ENCODE data around the gene GTPBP4. TPM values are rescaled to one million over a fixed set of nuclear protein-coding genes. Genes with fewer than 3 reads are reported as not detected.

Gene GTPBP4
- total and polyA plus RNA-seq, 4 donors: 9.8 to 15.1 (median 12.1) TPM

DNA sequence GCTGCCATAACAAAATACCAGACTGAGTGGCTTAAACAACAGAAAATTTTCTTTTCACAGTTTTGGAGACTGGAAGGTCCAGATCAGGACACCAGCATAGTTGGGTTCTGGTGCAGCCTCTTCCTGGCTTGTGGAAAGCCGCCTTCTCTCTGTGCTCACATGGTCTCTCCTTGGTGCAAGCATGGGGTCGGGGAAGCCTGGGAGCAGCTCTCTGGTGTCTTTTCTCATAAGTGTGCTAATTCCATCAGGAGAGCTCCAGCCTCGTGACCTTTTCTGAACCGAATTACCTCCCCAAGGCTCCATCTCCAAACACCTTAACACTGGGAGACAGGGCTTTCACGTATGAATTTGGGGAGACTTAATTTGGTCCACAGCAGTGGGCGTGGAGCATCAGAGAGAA lies 4.8 kb upstream of the GTPBP4 start:
- Histone ChIP-seq H3K27me3 (ENCODE audit: control insufficient read depth in 4 of 4, insufficient read depth in 4 of 4, low read length in 3 of 4) (no peaks in the 10 kb centered on the region), H3K9ac (ENCODE audit: low read depth in 1 of 2, low read length in 2 of 2) (no peak overlapping the region), H3K27ac (ENCODE audit: low read depth in 1 of 2, low read length in 2 of 2) (no peak overlapping the region), H3K4me1 (ENCODE audit: control insufficient read depth in 4 of 4, insufficient read depth in 4 of 4, low read length in 3 of 4) (peaks cover 3 to 12% (median 7%) of the 10 kb centered on the region in 4 donors), H3K36me3 (ENCODE audit: control insufficient read depth in 4 of 4, insufficient read depth in 3 of 4, low read depth in 1 of 4, low read length in 3 of 4) (no peaks in the 10 kb centered on the region), H3K9me3 (ENCODE audit: control insufficient read depth in 4 of 4, low read length in 3 of 4) (peaks cover 4 to 8% (median 6%) of the 10 kb centered on the region in 4 donors), H3K4me3 (ENCODE audit: low read depth in 1 of 3, low read length in 3 of 3) (no peak overlapping the region)
- 98% methylated on average over 6 of the region's 6 CpGs for WGBS
- DNase-seq (ENCODE audit: low spot score): no peak
- TF ChIP-seq JUND (IDR thresholded peaks at IDR 0.05) (no peak), SP1 (IDR thresholded peaks at IDR 0.05) (no peak), HNF4G (IDR thresholded peaks at IDR 0.05) (no peak)
- TF ChIP-seq, protein P1, sequence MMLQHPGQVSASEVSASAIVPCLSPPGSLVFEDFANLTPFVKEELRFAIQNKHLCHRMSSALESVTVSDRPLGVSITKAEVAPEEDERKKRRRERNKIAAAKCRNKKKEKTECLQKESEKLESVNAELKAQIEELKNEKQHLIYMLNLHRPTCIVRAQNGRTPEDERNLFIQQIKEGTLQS (IDR thresholded peaks at IDR 0.05): no peak
- TF ChIP-seq, protein P2, sequence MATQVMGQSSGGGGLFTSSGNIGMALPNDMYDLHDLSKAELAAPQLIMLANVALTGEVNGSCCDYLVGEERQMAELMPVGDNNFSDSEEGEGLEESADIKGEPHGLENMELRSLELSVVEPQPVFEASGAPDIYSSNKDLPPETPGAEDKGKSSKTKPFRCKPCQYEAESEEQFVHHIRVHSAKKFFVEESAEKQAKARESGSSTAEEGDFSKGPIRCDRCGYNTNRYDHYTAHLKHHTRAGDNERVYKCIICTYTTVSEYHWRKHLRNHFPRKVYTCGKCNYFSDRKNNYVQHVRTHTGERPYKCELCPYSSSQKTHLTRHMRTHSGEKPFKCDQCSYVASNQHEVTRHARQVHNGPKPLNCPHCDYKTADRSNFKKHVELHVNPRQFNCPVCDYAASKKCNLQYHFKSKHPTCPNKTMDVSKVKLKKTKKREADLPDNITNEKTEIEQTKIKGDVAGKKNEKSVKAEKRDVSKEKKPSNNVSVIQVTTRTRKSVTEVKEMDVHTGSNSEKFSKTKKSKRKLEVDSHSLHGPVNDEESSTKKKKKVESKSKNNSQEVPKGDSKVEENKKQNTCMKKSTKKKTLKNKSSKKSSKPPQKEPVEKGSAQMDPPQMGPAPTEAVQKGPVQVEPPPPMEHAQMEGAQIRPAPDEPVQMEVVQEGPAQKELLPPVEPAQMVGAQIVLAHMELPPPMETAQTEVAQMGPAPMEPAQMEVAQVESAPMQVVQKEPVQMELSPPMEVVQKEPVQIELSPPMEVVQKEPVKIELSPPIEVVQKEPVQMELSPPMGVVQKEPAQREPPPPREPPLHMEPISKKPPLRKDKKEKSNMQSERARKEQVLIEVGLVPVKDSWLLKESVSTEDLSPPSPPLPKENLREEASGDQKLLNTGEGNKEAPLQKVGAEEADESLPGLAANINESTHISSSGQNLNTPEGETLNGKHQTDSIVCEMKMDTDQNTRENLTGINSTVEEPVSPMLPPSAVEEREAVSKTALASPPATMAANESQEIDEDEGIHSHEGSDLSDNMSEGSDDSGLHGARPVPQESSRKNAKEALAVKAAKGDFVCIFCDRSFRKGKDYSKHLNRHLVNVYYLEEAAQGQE (IDR thresholded peaks at IDR 0.05): no peak
- TF ChIP-seq, protein P3, sequence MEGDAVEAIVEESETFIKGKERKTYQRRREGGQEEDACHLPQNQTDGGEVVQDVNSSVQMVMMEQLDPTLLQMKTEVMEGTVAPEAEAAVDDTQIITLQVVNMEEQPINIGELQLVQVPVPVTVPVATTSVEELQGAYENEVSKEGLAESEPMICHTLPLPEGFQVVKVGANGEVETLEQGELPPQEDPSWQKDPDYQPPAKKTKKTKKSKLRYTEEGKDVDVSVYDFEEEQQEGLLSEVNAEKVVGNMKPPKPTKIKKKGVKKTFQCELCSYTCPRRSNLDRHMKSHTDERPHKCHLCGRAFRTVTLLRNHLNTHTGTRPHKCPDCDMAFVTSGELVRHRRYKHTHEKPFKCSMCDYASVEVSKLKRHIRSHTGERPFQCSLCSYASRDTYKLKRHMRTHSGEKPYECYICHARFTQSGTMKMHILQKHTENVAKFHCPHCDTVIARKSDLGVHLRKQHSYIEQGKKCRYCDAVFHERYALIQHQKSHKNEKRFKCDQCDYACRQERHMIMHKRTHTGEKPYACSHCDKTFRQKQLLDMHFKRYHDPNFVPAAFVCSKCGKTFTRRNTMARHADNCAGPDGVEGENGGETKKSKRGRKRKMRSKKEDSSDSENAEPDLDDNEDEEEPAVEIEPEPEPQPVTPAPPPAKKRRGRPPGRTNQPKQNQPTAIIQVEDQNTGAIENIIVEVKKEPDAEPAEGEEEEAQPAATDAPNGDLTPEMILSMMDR (IDR thresholded peaks at IDR 0.05; ENCODE audit: low read depth, low read length, missing input control): no peak

DNA sequence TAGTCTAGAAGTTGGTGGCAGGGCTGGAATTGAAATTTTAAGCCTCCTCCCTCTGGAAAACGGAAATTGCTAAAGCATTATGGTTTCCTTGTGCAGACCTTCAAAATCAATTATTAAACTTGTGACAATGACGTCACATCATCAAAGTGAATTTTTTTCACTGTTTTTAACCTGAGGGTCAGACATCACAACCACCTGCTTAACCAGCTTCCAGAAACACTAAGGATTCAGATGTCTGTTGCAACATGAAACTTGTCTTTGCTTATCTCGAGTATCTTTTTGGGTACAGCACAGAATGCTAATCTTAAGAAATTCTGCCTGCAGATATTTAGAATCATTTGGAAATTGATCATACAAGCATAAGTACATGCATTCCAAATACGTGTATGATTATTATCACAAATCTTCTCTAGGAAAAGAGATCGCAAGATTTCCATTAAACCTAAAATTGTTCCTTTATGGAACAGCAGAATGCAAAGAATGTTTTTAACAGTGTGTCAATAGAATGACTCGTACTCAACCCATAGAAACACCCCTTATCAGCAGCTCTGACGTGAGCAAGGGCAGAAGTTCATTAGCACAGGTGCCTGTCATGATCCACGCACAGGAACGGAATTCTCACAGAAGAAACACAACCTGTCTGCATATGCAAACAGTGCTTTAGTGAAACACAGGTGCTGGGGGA lies 4.1 kb upstream of the GTPBP4 start:
- no peak for DNase-seq (ENCODE audit: low spot score)
- Histone ChIP-seq H3K27ac (ENCODE audit: low read depth in 1 of 2, low read length in 2 of 2) (no peak overlapping the region), H3K9me3 (ENCODE audit: control insufficient read depth in 4 of 4, low read length in 3 of 4) (peaks cover 1 to 5% (median 3%) of the 10 kb centered on the region in 4 donors), H3K27me3 (ENCODE audit: control insufficient read depth in 4 of 4, insufficient read depth in 4 of 4, low read length in 3 of 4) (no peaks in the 10 kb centered on the region), H3K4me3 (ENCODE audit: low read depth in 1 of 3, low read length in 3 of 3) (no peak overlapping the region), H3K4me1 (ENCODE audit: control insufficient read depth in 4 of 4, insufficient read depth in 4 of 4, low read length in 3 of 4) (peaks cover 3 to 16% (median 8%) of the 10 kb centered on the region in 4 donors), H3K9ac (ENCODE audit: low read depth in 1 of 2, low read length in 2 of 2) (no peak overlapping the region), H3K36me3 (ENCODE audit: control insufficient read depth in 4 of 4, insufficient read depth in 3 of 4, low read depth in 1 of 4, low read length in 3 of 4) (no peaks in the 10 kb centered on the region)
- 88% methylated on average over 9 of the region's 9 CpGs for WGBS
- TF ChIP-seq RXRA (IDR thresholded peaks at IDR 0.05): no peak
- TF ChIP-seq, protein P4, sequence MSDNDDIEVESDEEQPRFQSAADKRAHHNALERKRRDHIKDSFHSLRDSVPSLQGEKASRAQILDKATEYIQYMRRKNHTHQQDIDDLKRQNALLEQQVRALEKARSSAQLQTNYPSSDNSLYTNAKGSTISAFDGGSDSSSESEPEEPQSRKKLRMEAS (IDR thresholded peaks at IDR 0.05): no peak
- no peak for TF ChIP-seq HNF4G (IDR thresholded peaks at IDR 0.05)
- TF ChIP-seq SP1 (IDR thresholded peaks at IDR 0.05): no peak
- TF ChIP-seq YY1 (IDR thresholded peaks at IDR 0.05): no peak
- TF ChIP-seq, protein P3 (IDR thresholded peaks at IDR 0.05; ENCODE audit: low read depth, low read length, missing input control): no peak
- no peak for TF ChIP-seq FOXA2 (IDR thresholded peaks at IDR 0.05)
- TF ChIP-seq HNF4A (conservative IDR thresholded peaks at IDR 0.05): no peak
- no peak for TF ChIP-seq FOXA1 (IDR thresholded peaks at IDR 0.05)
- TF ChIP-seq EGR1 (IDR thresholded peaks at IDR 0.05; ENCODE audit: low read depth in 2 of 2): no peak
- TF ChIP-seq, protein P2 (IDR thresholded peaks at IDR 0.05): no peak
- TF ChIP-seq TAF1 (conservative IDR thresholded peaks at IDR 0.05): no peak
- TF ChIP-seq NR2F2 (IDR thresholded peaks at IDR 0.05): no peak
- TF ChIP-seq, protein P5, sequence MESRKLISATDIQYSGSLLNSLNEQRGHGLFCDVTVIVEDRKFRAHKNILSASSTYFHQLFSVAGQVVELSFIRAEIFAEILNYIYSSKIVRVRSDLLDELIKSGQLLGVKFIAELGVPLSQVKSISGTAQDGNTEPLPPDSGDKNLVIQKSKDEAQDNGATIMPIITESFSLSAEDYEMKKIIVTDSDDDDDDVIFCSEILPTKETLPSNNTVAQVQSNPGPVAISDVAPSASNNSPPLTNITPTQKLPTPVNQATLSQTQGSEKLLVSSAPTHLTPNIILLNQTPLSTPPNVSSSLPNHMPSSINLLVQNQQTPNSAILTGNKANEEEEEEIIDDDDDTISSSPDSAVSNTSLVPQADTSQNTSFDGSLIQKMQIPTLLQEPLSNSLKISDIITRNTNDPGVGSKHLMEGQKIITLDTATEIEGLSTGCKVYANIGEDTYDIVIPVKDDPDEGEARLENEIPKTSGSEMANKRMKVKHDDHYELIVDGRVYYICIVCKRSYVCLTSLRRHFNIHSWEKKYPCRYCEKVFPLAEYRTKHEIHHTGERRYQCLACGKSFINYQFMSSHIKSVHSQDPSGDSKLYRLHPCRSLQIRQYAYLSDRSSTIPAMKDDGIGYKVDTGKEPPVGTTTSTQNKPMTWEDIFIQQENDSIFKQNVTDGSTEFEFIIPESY (IDR thresholded peaks at IDR 0.05): no peak
- no peak for TF ChIP-seq GABPA (IDR thresholded peaks at IDR 0.05 in 1 of 2, conservative IDR thresholded peaks at IDR 0.05 in 1 of 2)
